Smooth muscle cell (in vitro differentiated cells): Measurements from ENCODE around the gene TMEM61. TPM values are rescaled to one million over a fixed set of nuclear protein-coding genes. Genes with fewer than 3 reads are reported as not detected.

ENCODE experiments used
- DNase-seq: peaks from one replicate; lab custom pipeline; 2025; ENCODE audit not compliant: unreplicated experiment; lab: John Stamatoyannopoulos, UW
- H2AFZ ChIP-seq: fragments of 200-600 bp; sonication (generic); 2 replicates; pipeline ENCODE4 v1.6.0; 2016; ENCODE audit warnings: antibody characterized with exemption, low read depth, mild to moderate bottlenecking
- H3F3A ChIP-seq: fragments of 200-600 bp; sonication (generic); 2 replicates; pipeline ENCODE4 v1.6.0; 2017; ENCODE audit warnings: antibody characterized with exemption, low read depth
- H3K27ac ChIP-seq: fragments of 200-600 bp; sonication (generic); 2 replicates; pipeline ENCODE4 v1.5.1; 2016; ENCODE audit warnings: low read depth, mild to moderate bottlenecking
- H3K27me3 ChIP-seq: fragments of 200-600 bp; sonication (generic); 2 replicates; pipeline ENCODE4 v1.6.1; 2016; ENCODE audit warnings: low read depth, mild to moderate bottlenecking
- H3K36me3 ChIP-seq: fragments of 200-600 bp; sonication (generic); 2 replicates; pipeline ENCODE4 v1.5.1; 2016; ENCODE audit warnings: low read depth
- H3K4me1 ChIP-seq: fragments of 200-600 bp; sonication (generic); 2 replicates; pipeline ENCODE4 v1.5.1; 2016; ENCODE audit warnings: low read depth
- H3K4me2 ChIP-seq: fragments of 200-600 bp; sonication (generic); 2 replicates; pipeline ENCODE4 v1.6.0; 2016; ENCODE audit warnings: mild to moderate bottlenecking
- H3K4me3 ChIP-seq: fragments of 200-600 bp; sonication (generic); 2 replicates; pipeline ENCODE4 v1.5.1; 2016; ENCODE audit warnings: mild to moderate bottlenecking
- H3K79me2 ChIP-seq: fragments of 200-600 bp; sonication (generic); 2 replicates; pipeline ENCODE4 v1.6.0; 2016; ENCODE audit warnings: low read depth, mild to moderate bottlenecking
- H3K9ac ChIP-seq: fragments of 200-600 bp; sonication (generic); 2 replicates; pipeline ENCODE4 v1.6.0; 2016; ENCODE audit warnings: low read depth
- H3K9me3 ChIP-seq: fragments of 200-600 bp; sonication (generic); replicated peaks from 2 replicates; pipeline ENCODE4 v1.5.1; 2016; ENCODE audit warnings: low read depth
- H4K20me1 ChIP-seq: fragments of 200-600 bp; sonication (generic); 2 replicates; pipeline ENCODE4 v1.6.0; 2016; ENCODE audit warnings: low read depth
- WGBS: methylation state at CpG from one replicate; pipeline ENCODE4 v1.1.7; 2016; ENCODE audit warnings: low lambda C conversion rate; 5-methylcytosine and 5-hydroxymethylcytosine counted together
- polyA plus RNA-seq: library from polyadenylated mRNA; unstranded; fragments of >200 nt; fragmentation: Nextera tagmentation; extraction: Ambion mirVana; gene quantifications from 2 replicates; pipeline ENCODE4 v1.2.1, GENCODE V29; 2016
- total RNA-seq: library from RNA; depleted of rRNA; stranded (reverse); fragments of >200 nt; gene quantifications from 2 replicates; pipeline ENCODE4 v1.2.3, GENCODE V29; 2014
- TF ChIP-seq, protein P1 (sequence below): fragments of 200-600 bp; sonication (generic); IDR thresholded peaks from 2 replicates; pipeline ENCODE4 v1.5.1; 2017; ENCODE audit warnings: borderline replicate concordance, mild to moderate bottlenecking, antibody characterized with exemption; ENCODE audit not compliant: insufficient read depth, poor library complexity, severe bottlenecking

Gene TMEM61
- total and polyA plus RNA-seq, 2 experiments from 2014 or later = 0.13 to 0.86 TPM

GRCh38 chr1:54951810-54952226 lies 28.6 kb upstream of the TMEM61 start:
- no peaks in the 10 kb centered on the region for H3F3A ChIP-seq
- no peak overlapping the region for H3K9ac ChIP-seq
- H3K79me2 ChIP-seq = no peaks in the 10 kb centered on the region
- WGBS = 73% methylated on average over 4 of the region's 4 CpGs
- TF ChIP-seq, protein P1, sequence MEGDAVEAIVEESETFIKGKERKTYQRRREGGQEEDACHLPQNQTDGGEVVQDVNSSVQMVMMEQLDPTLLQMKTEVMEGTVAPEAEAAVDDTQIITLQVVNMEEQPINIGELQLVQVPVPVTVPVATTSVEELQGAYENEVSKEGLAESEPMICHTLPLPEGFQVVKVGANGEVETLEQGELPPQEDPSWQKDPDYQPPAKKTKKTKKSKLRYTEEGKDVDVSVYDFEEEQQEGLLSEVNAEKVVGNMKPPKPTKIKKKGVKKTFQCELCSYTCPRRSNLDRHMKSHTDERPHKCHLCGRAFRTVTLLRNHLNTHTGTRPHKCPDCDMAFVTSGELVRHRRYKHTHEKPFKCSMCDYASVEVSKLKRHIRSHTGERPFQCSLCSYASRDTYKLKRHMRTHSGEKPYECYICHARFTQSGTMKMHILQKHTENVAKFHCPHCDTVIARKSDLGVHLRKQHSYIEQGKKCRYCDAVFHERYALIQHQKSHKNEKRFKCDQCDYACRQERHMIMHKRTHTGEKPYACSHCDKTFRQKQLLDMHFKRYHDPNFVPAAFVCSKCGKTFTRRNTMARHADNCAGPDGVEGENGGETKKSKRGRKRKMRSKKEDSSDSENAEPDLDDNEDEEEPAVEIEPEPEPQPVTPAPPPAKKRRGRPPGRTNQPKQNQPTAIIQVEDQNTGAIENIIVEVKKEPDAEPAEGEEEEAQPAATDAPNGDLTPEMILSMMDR = no peak
- no peaks in the 10 kb centered on the region for H3K27me3 ChIP-seq
- no peaks in the 10 kb centered on the region for H3K4me1 ChIP-seq
- no peaks in the 10 kb centered on the region for H3K36me3 ChIP-seq
- no peak for DNase-seq
- no peak overlapping the region for H3K27ac ChIP-seq
- no peak overlapping the region for H2AFZ ChIP-seq
- H3K9me3 ChIP-seq = no peaks in the 10 kb centered on the region
- no peaks in the 10 kb centered on the region for H4K20me1 ChIP-seq
- no peak overlapping the region for H3K4me2 ChIP-seq
- H3K4me3 ChIP-seq = no peak overlapping the region

GRCh38 chr1:54952950-54953718 lies 27.3 kb upstream of the TMEM61 start:
- Histone ChIP-seq H3K4me2 (no peak overlapping the region), H3F3A (no peaks in the 10 kb centered on the region), H3K9ac (no peak overlapping the region), H3K4me3 (no peak overlapping the region), H3K79me2 (no peaks in the 10 kb centered on the region), H3K27ac (no peak overlapping the region), H2AFZ (no peak overlapping the region), H3K4me1 (no peaks in the 10 kb centered on the region), H4K20me1 (no peaks in the 10 kb centered on the region), H3K36me3 (no peaks in the 10 kb centered on the region), H3K27me3 (no peaks in the 10 kb centered on the region), H3K9me3 (no peaks in the 10 kb centered on the region)
- WGBS = 76% methylated on average over 4 of the region's 4 CpGs
- TF ChIP-seq, protein P1 = no peak
- no peak for DNase-seq

DNA sequence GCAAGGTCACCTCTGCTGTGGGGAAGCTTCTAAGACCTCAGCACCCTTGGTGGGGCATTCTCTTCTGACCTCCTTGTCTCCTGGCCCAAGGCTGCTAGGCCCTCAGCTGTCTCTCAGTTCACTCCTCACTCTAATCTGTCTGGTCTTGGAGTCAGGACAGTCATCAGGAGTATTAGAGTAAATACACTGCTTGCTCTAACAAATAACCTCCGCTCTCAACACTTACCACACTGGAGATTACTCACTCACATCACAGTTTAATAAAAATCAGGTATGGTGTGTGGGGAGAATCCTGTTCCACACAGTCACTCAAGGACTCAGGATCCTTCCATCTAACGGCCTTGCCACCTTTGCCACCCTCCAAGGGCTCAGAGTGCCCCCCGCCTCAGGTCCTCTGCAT lies 26.6 kb upstream of the TMEM61 start:
- H3K4me2 ChIP-seq = no peak overlapping the region
- H3K27ac ChIP-seq = no peak overlapping the region
- no peak overlapping the region for H2AFZ ChIP-seq
- no peak overlapping the region for H3K4me3 ChIP-seq
- H3K27me3 ChIP-seq = no peaks in the 10 kb centered on the region
- DNase-seq = no peak
- H3K4me1 ChIP-seq = no peaks in the 10 kb centered on the region
- H4K20me1 ChIP-seq = no peaks in the 10 kb centered on the region
- H3K36me3 ChIP-seq = no peaks in the 10 kb centered on the region
- no peaks in the 10 kb centered on the region for H3K79me2 ChIP-seq
- no peak overlapping the region for H3K9ac ChIP-seq
- H3F3A ChIP-seq = no peaks in the 10 kb centered on the region
- WGBS = 81% methylated on average over 3 of the region's 3 CpGs
- TF ChIP-seq, protein P1 = no peak
- no peaks in the 10 kb centered on the region for H3K9me3 ChIP-seq

DNA sequence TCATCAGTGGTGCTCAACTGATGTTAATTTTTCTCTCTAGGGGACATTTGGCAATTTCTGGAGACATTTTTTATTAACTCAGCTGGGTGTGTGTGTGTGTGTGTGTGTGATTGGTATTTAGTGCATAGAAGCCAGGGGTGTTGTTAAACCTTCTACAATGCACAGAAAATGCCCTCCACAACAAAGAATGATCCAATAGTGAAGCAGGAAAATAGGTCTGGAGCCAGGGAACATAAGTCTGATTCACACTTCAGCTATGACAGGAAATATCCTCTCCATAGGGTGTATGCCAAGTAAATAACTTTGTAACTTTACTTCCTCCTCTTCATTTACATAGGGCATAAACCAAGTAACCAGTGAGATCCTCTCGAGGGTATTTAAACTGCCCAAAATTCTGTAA lies 25.1 kb upstream of the TMEM61 start:
- no peaks in the 10 kb centered on the region for H3K4me1 ChIP-seq
- H2AFZ ChIP-seq = no peak overlapping the region
- no peak overlapping the region for H3K9ac ChIP-seq
- no peaks in the 10 kb centered on the region for H3K79me2 ChIP-seq
- TF ChIP-seq, protein P1 = no peak
- no peak overlapping the region for H3K27ac ChIP-seq
- no peak overlapping the region for H3K4me3 ChIP-seq
- H3K27me3 ChIP-seq = no peaks in the 10 kb centered on the region
- H3K9me3 ChIP-seq = no peaks in the 10 kb centered on the region
- DNase-seq = no peak
- WGBS = 87% methylated on average over 1 of the region's 1 CpG
- H3F3A ChIP-seq = no peaks in the 10 kb centered on the region
- no peak overlapping the region for H3K4me2 ChIP-seq
- H3K36me3 ChIP-seq = no peaks in the 10 kb centered on the region
- no peaks in the 10 kb centered on the region for H4K20me1 ChIP-seq
